GM23338 (cell line): ENCODE measurements around the gene TMEM9. TPM values are rescaled to one million over a fixed set of nuclear protein-coding genes. Genes with fewer than 3 reads are reported as not detected.

Experiments
- ATAC-seq: fragments of 200-7000 bp; cut with Tn5 transposase; 3 replicates; pipeline ENCODE4 v1.9.1; 2020
- DNase-seq: peaks from one replicate; pipeline ENCODE4 v3.0.0-alpha.2; 2015; ENCODE audit warnings: low spot score
- H2AFZ ChIP-seq: fragments of 200-600 bp; sonication (generic); 2 replicates; pipeline ENCODE4 v1.8.0; 2016; ENCODE audit warnings: antibody characterized with exemption, mild to moderate bottlenecking, moderate library complexity
- H3F3A ChIP-seq: fragments of 200-600 bp; sonication (generic); replicated peaks from 2 replicates; pipeline ENCODE4 v1.8.0; 2017; ENCODE audit warnings: antibody characterized with exemption, mixed run types, low read depth
- H3K27ac ChIP-seq: fragments of 200-600 bp; sonication (generic); 2 replicates; pipeline ENCODE4 v1.6.1; 2016; ENCODE audit warnings: low read depth
- H3K27me3 ChIP-seq: fragments of 200-600 bp; sonication (generic); 2 replicates; pipeline ENCODE4 v1.8.0; 2016; ENCODE audit warnings: mild to moderate bottlenecking, mixed run types, moderate library complexity; ENCODE audit not compliant: insufficient read depth
- H3K36me3 ChIP-seq: fragments of 200-600 bp; sonication (generic); 2 replicates; pipeline ENCODE4 v1.8.0; 2016; ENCODE audit warnings: mild to moderate bottlenecking; ENCODE audit not compliant: insufficient read depth
- H3K4me1 ChIP-seq: fragments of 200-600 bp; sonication (generic); 2 replicates; pipeline ENCODE4 v1.8.0; 2016; ENCODE audit warnings: mild to moderate bottlenecking, moderate library complexity; ENCODE audit not compliant: insufficient read depth
- H3K4me2 ChIP-seq: fragments of 200-600 bp; sonication (generic); 2 replicates; pipeline ENCODE4 v1.7.1; 2017; ENCODE audit warnings: mixed run types
- H3K4me3 ChIP-seq: fragments of 200-600 bp; sonication (generic); 2 replicates; pipeline ENCODE4 v1.6.1; 2016; ENCODE audit warnings: mixed run types
- H3K79me2 ChIP-seq: fragments of 200-600 bp; sonication (generic); replicated peaks from 2 replicates; pipeline ENCODE4 v1.8.0; 2017; ENCODE audit warnings: mild to moderate bottlenecking; ENCODE audit not compliant: insufficient read depth
- H3K9me2 ChIP-seq: fragments of 200-600 bp; sonication (generic); 2 replicates; pipeline ENCODE4 v1.8.0; 2017; ENCODE audit not compliant: insufficient read depth
- H4K20me1 ChIP-seq: fragments of 200-600 bp; sonication (generic); replicated peaks from 2 replicates; pipeline ENCODE4 v1.8.0; 2017; ENCODE audit warnings: mild to moderate bottlenecking; ENCODE audit not compliant: insufficient read depth
- H3K27ac Mint-ChIP-seq: 2 replicates; pipeline ENCODE4 v1.8.0; 2020; ENCODE audit warnings: inconsistent platforms, mild to moderate bottlenecking, moderate library complexity, mixed read lengths
- H3K27me3 Mint-ChIP-seq: 3 replicates; pipeline ENCODE4 v1.8.0; 2022; ENCODE audit warnings: low read depth, mild to moderate bottlenecking, moderate library complexity, mixed read lengths, inconsistent platforms; ENCODE audit not compliant: insufficient read depth, poor library complexity
- H3K36me3 Mint-ChIP-seq: 3 replicates; pipeline ENCODE4 v1.8.0; 2021; ENCODE audit warnings: low read depth, mild to moderate bottlenecking, inconsistent platforms, moderate library complexity, mixed read lengths
- H3K4me1 Mint-ChIP-seq: 3 replicates; pipeline ENCODE4 v1.8.0; 2020; ENCODE audit warnings: mild to moderate bottlenecking, inconsistent platforms, mixed read lengths
- H3K4me3 Mint-ChIP-seq: 3 replicates; pipeline ENCODE4 v1.8.0; 2021; ENCODE audit warnings: moderate library complexity, mild to moderate bottlenecking, inconsistent platforms, mixed read lengths
- H3K9me3 Mint-ChIP-seq: 3 replicates; pipeline ENCODE4 v1.8.0; 2020; ENCODE audit warnings: moderate library complexity, mild to moderate bottlenecking, inconsistent platforms, mixed read lengths
- CREB1 ChIP-seq: fragments of 250-450 bp; sonication (Bioruptor Pico); IDR thresholded peaks from 2 replicates; pipeline ENCODE4 v1.5.0; 2020; ENCODE audit warnings: low read depth, mild to moderate bottlenecking, moderate library complexity
- EZH2 ChIP-seq: fragments of 200-600 bp; sonication (generic); IDR thresholded peaks from one replicate; pipeline ENCODE4 v1.8.0; 2017; ENCODE audit warnings: antibody characterized with exemption, mild to moderate bottlenecking, low read depth; ENCODE audit not compliant: unreplicated experiment
- EZH2phosphoT487 ChIP-seq: fragments of 200-600 bp; sonication (generic); IDR thresholded peaks from one replicate; pipeline ENCODE4 v1.8.1; 2018; ENCODE audit warnings: antibody characterized with exemption; ENCODE audit not compliant: unreplicated experiment
- JUNB ChIP-seq: IDR thresholded peaks from one replicate; pipeline ENCODE4 v1.6.1; 2016; ENCODE audit warnings: antibody characterized with exemption; ENCODE audit not compliant: unreplicated experiment
- NANOG ChIP-seq: IDR thresholded peaks from 2 replicates; pipeline ENCODE4 v1.6.1; 2016; ENCODE audit warnings: antibody characterized with exemption, borderline replicate concordance
- POLR2AphosphoS5 ChIP-seq: IDR thresholded peaks from 2 replicates; pipeline ENCODE4 v1.6.1; 2016; ENCODE audit warnings: antibody characterized with exemption, low read depth
- STAT1 ChIP-seq: IDR thresholded peaks from one replicate; pipeline ENCODE4 v1.6.1; 2016; ENCODE audit warnings: antibody characterized with exemption; ENCODE audit not compliant: unreplicated experiment
- ZNF114 ChIP-seq: fragments of 250-450 bp; sonication (Bioruptor Pico); IDR thresholded peaks from 2 replicates; pipeline ENCODE4 v1.5.0; 2020; ENCODE audit warnings: mild to moderate bottlenecking, moderate library complexity
- ZNF331 ChIP-seq: fragments of 250-450 bp; sonication (Bioruptor Pico); IDR thresholded peaks from 2 replicates; pipeline ENCODE4 v1.5.0; 2020; ENCODE audit warnings: low read depth, mild to moderate bottlenecking, moderate library complexity
- polyA plus RNA-seq: library from polyadenylated mRNA; unstranded; fragments of >200 nt; fragmentation: Nextera tagmentation; extraction: Ambion mirVana; gene quantifications from 2 replicates; pipeline ENCODE4 v1.2.1, GENCODE V29; 2016
- total RNA-seq: library from RNA; depleted of rRNA; stranded (reverse); fragments of >200 nt; shearing (Covaris generic); gene quantifications from 2 replicates; pipeline ENCODE4 v1.2.3, GENCODE V29; 2014
- TF ChIP-seq, protein P1 (sequence below), 2 experiments: fragments of 200-600 bp in 1 of 2; sonication (generic) in 1 of 2; conservative IDR thresholded peaks; 2 replicates each; pipeline versions ENCODE4 v1.5.1 to v1.6.1; 2016 to 2017; ENCODE audit warnings: antibody characterized with exemption in 2 of 2, low read depth in 2 of 2, mild to moderate bottlenecking in 2 of 2, moderate library complexity in 1 of 2
- TF ChIP-seq, protein P2 (sequence below): IDR thresholded peaks from one replicate; pipeline ENCODE4 v1.6.1; 2018; ENCODE audit warnings: antibody characterized with exemption; ENCODE audit not compliant: unreplicated experiment
- TF ChIP-seq, protein P3 (sequence below): fragments of 250-450 bp; sonication (Bioruptor Pico); IDR thresholded peaks from 2 replicates; pipeline ENCODE4 v1.5.0; 2020; ENCODE audit warnings: mild to moderate bottlenecking, moderate library complexity
- TF ChIP-seq, protein P4 (sequence below): IDR thresholded peaks from 2 replicates; pipeline ENCODE4 v1.6.1; 2016; ENCODE audit warnings: antibody characterized with exemption

Gene TMEM9
- total and polyA plus RNA-seq, 2 experiments from 2014 or later = 78.6 to 147 TPM

DNA sequence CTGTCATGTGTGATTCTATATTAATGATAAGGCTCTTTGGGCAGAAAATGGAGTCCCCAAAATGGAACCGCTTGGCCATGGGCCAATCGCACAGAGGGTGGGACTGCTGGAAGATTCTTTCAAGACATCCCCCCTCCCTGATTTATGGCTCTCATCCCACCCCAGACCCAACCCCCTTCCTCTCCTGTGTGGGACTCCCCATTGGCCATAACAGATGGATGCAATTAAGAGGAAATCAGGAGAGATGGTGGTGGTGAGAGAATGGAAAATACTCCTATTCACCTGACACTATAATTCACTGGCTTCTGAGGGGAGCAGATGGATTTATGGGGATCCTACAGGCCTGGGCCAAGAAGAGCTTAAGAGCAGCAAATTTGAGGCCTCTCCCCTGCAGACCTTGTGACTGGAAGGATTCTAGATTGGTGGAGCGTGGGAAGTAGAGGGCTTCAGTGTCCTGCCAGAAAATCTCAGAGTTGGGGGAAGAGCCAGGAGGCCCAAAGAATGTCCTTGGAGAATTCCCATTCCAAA, 38.1 kb upstream of the TMEM9 start:
- H3K27ac Mint-ChIP-seq = no peak overlapping the region
- peaks cover 10% of the 10 kb centered on the region for H3K27me3 Mint-ChIP-seq

More for the DNA sequence above, 38.1 kb upstream of the TMEM9 start:
- no peaks in the 10 kb centered on the region for H3K36me3 ChIP-seq
- ATAC-seq = no peak
- no peak overlapping the region for H3K27ac ChIP-seq
- H3K27me3 ChIP-seq = no peaks in the 10 kb centered on the region
- no peak overlapping the region for H3K4me3 Mint-ChIP-seq
- no peaks in the 10 kb centered on the region for H3K36me3 Mint-ChIP-seq
- H3K4me2 ChIP-seq = no peak overlapping the region
- H4K20me1 ChIP-seq = no peaks in the 10 kb centered on the region
- peaks cover 16% of the 10 kb centered on the region for H3K4me1 Mint-ChIP-seq
- no peak overlapping the region for H2AFZ ChIP-seq
- no peaks in the 10 kb centered on the region for H3K9me3 Mint-ChIP-seq
- H3K4me3 ChIP-seq = no peak overlapping the region
- H3K9me2 ChIP-seq = no peaks in the 10 kb centered on the region
- DNase-seq = no peak
- TF ChIP-seq, protein P1, sequence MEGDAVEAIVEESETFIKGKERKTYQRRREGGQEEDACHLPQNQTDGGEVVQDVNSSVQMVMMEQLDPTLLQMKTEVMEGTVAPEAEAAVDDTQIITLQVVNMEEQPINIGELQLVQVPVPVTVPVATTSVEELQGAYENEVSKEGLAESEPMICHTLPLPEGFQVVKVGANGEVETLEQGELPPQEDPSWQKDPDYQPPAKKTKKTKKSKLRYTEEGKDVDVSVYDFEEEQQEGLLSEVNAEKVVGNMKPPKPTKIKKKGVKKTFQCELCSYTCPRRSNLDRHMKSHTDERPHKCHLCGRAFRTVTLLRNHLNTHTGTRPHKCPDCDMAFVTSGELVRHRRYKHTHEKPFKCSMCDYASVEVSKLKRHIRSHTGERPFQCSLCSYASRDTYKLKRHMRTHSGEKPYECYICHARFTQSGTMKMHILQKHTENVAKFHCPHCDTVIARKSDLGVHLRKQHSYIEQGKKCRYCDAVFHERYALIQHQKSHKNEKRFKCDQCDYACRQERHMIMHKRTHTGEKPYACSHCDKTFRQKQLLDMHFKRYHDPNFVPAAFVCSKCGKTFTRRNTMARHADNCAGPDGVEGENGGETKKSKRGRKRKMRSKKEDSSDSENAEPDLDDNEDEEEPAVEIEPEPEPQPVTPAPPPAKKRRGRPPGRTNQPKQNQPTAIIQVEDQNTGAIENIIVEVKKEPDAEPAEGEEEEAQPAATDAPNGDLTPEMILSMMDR (conservative IDR thresholded peaks at IDR 0.05; ENCODE audit: low read depth in 2 of 2) = no peak
- TF ChIP-seq, protein P2, sequence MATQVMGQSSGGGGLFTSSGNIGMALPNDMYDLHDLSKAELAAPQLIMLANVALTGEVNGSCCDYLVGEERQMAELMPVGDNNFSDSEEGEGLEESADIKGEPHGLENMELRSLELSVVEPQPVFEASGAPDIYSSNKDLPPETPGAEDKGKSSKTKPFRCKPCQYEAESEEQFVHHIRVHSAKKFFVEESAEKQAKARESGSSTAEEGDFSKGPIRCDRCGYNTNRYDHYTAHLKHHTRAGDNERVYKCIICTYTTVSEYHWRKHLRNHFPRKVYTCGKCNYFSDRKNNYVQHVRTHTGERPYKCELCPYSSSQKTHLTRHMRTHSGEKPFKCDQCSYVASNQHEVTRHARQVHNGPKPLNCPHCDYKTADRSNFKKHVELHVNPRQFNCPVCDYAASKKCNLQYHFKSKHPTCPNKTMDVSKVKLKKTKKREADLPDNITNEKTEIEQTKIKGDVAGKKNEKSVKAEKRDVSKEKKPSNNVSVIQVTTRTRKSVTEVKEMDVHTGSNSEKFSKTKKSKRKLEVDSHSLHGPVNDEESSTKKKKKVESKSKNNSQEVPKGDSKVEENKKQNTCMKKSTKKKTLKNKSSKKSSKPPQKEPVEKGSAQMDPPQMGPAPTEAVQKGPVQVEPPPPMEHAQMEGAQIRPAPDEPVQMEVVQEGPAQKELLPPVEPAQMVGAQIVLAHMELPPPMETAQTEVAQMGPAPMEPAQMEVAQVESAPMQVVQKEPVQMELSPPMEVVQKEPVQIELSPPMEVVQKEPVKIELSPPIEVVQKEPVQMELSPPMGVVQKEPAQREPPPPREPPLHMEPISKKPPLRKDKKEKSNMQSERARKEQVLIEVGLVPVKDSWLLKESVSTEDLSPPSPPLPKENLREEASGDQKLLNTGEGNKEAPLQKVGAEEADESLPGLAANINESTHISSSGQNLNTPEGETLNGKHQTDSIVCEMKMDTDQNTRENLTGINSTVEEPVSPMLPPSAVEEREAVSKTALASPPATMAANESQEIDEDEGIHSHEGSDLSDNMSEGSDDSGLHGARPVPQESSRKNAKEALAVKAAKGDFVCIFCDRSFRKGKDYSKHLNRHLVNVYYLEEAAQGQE = no peak
- TF ChIP-seq POLR2AphosphoS5 (no peak), EZH2phosphoT487 (no peak), STAT1 (no peak), ZNF331 (no peak), NANOG (no peak), ZNF114 (CRISPR knock-in tag) (no peak), CREB1 (CRISPR knock-in tag) (no peak), JUNB (no peak), EZH2 (no peak)
- TF ChIP-seq, protein P3, sequence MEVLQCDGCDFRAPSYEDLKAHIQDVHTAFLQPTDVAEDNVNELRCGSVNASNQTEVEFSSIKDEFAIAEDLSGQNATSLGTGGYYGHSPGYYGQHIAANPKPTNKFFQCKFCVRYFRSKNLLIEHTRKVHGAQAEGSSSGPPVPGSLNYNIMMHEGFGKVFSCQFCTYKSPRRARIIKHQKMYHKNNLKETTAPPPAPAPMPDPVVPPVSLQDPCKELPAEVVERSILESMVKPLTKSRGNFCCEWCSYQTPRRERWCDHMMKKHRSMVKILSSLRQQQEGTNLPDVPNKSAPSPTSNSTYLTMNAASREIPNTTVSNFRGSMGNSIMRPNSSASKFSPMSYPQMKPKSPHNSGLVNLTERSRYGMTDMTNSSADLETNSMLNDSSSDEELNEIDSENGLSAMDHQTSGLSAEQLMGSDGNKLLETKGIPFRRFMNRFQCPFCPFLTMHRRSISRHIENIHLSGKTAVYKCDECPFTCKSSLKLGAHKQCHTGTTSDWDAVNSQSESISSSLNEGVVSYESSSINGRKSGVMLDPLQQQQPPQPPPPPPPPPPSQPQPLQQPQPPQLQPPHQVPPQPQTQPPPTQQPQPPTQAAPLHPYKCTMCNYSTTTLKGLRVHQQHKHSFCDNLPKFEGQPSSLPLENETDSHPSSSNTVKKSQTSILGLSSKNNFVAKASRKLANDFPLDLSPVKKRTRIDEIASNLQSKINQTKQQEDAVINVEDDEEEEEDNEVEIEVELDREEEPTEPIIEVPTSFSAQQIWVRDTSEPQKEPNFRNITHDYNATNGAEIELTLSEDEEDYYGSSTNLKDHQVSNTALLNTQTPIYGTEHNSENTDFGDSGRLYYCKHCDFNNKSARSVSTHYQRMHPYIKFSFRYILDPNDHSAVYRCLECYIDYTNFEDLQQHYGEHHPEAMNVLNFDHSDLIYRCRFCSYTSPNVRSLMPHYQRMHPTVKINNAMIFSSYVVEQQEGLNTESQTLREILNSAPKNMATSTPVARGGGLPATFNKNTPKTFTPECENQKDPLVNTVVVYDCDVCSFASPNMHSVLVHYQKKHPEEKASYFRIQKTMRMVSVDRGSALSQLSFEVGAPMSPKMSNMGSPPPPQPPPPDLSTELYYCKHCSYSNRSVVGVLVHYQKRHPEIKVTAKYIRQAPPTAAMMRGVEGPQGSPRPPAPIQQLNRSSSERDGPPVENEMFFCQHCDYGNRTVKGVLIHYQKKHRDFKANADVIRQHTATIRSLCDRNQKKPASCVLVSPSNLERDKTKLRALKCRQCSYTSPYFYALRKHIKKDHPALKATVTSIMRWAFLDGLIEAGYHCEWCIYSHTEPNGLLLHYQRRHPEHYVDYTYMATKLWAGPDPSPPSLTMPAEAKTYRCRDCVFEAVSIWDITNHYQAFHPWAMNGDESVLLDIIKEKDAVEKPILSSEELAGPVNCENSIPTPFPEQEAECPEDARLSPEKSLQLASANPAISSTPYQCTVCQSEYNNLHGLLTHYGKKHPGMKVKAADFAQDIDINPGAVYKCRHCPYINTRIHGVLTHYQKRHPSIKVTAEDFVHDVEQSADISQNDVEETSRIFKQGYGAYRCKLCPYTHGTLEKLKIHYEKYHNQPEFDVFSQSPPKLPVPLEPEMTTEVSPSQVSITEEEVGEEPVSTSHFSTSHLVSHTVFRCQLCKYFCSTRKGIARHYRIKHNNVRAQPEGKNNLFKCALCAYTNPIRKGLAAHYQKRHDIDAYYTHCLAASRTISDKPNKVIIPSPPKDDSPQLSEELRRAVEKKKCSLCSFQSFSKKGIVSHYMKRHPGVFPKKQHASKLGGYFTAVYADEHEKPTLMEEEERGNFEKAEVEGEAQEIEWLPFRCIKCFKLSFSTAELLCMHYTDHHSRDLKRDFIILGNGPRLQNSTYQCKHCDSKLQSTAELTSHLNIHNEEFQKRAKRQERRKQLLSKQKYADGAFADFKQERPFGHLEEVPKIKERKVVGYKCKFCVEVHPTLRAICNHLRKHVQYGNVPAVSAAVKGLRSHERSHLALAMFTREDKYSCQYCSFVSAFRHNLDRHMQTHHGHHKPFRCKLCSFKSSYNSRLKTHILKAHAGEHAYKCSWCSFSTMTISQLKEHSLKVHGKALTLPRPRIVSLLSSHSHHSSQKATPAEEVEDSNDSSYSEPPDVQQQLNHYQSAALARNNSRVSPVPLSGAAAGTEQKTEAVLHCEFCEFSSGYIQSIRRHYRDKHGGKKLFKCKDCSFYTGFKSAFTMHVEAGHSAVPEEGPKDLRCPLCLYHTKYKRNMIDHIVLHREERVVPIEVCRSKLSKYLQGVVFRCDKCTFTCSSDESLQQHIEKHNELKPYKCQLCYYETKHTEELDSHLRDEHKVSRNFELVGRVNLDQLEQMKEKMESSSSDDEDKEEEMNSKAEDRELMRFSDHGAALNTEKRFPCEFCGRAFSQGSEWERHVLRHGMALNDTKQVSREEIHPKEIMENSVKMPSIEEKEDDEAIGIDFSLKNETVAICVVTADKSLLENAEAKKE = no peak
- TF ChIP-seq, protein P4, sequence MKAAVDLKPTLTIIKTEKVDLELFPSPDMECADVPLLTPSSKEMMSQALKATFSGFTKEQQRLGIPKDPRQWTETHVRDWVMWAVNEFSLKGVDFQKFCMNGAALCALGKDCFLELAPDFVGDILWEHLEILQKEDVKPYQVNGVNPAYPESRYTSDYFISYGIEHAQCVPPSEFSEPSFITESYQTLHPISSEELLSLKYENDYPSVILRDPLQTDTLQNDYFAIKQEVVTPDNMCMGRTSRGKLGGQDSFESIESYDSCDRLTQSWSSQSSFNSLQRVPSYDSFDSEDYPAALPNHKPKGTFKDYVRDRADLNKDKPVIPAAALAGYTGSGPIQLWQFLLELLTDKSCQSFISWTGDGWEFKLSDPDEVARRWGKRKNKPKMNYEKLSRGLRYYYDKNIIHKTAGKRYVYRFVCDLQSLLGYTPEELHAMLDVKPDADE = no peak
- H3F3A ChIP-seq = no peaks in the 10 kb centered on the region
- H3K79me2 ChIP-seq = no peaks in the 10 kb centered on the region
- peaks cover 6% of the 10 kb centered on the region; the same call in 1 of the 2 replicates for H3K4me1 ChIP-seq
